ENCODE data around the gene CEP63.

Gene CEP63

GRCh38 chr3:134610432-134611385, 124.9 kb downstream of the CEP63 start:
- no peak for DNase-seq

DNA sequence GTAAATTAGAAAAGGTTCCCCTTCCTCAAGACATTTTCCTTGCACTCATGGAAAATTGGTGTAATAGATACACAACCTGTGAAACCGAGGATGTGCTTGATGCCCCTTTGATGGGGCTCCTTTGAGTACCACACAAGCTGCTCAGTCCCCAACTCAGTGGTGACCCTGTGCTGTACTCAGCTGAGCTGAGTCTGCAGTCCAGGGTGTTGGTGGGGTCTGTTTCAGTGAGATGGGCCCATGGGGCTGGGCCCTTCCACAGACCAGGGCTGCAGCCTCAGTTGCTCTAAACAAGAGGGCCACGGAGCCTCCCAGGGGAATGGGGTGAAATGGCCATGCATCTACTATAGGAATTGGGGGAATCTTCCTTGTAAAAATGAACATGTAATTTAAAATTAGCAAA, 125.7 kb downstream of the CEP63 start:
- DNase-seq, result no peak

DNA sequence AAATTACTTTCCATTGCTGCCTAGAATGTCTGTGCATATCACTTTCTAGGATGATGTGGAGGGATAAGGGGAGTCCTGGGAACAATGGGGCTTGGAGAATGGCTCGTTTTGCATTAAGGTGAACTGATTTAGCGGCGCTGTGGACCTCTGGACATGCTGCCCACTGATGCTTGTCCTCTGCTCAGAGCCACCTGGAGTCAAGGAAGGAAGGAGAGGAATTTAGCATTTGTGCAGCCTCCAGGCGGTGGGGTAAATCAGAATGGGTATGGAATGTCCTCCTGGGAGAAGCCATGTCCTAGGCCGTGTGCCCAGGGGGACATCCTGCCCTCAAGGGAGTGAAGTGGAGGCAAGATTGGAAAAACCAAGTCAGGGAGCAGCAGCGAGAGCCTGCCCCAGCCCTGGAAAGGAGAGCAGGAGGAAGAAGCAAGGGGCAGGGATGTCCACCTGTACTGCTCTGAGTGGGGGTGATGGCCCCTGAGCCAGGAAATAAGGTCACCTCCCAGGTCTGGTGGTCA, 127.2 kb downstream of the CEP63 start:
- DNase-seq, result no peak

DNA sequence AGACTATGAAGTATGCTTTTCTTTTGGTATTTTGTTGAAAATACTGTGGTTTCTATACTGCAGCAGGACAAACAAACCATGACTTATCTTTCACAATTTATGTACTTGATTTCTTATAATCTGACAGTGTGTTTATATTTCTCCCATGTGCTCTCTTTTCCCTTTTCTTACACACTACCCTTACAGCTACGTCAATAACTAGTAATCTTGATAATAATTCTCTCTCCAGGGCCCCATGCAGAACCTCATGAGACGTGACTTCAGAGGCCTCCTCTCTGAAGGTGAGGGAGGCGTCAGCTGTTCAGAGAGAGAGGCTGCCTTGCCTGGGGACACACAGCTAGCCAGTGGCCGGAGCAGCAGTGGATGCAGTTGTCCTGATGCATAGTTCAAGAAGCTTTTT, 129.1 kb downstream of the CEP63 start:
- DNase-seq, result no peak

DNA sequence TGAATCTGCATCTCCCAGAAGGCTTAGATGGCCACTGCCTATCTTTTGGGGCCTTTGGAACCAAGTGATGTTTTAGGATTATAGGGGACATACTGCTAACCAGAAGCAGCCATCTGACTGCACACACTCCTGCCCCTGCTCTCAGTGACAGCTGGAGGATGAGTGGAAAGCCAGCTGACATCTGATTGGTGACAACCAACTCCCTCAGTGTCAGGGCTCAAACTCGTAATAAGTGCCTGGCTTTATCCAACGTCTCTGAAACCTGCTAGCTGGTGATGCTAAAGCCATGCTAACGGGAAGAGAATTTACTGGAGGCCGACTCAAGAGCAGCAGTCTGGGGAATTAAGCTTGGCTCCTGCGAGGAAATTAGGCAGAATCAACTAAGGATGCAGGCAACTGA, 129.9 kb downstream of the CEP63 start:
- DNase-seq, result no peak

GRCh38 chr3:134617608-134618477, 132.0 kb downstream of the CEP63 start:
- DNase-seq, result no peak

DNA sequence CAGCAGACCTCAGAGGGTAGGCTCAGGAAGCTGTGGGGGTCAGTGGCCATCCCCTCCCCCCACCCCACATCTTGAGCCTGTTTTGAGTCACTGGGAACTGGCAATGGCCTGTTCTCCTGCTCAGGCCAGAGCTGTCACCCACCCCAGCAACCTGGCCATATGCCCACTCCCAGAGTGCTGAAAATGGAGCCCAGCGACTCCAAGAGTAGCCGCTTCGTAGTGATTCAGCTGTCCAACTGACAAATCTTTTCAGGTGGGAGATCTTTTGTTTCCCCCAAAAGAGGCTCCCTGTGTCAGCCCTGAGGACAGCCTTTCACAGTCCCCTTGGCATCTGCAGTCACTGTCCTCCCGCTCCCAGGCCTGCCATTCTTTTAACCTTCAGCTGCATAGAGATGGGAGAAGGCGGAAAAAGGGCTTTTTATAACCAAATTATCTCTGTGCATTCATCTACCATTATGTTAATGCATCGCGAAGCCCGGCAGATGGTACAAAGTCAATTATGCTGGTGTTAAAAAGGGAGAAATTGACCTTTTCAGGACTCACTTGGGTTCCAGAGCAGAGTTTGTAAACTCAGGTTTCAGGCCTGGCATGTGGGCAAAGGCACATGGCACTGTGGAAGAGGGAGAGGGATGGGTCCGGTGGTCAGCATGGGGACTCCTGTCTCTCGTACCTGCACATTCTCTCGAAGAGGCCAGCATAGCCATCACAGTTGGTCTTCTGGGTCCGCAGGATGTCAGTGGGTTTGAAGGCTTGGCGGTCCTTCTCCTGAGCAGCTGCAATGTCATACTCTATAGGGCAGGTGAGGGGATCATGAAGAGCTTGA, 132.8 kb downstream of the CEP63 start:
- DNase-seq, result no peak

DNA sequence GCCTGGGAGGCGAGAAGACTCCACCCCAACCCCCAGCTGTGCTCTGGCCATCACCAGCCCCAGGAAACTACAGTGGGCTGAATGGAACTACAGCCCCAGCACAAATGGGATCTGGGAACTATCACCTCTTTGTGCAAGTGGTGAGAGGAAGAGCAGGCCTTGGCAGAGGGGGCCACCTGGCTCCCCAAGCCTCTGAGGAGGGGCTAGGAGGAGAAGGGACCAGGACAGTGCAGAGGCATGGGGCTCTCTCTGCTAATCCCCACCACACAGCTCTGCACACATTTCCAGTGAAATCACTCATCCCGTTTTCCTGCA, 133.4 kb downstream of the CEP63 start:
- no peak for DNase-seq

DNA sequence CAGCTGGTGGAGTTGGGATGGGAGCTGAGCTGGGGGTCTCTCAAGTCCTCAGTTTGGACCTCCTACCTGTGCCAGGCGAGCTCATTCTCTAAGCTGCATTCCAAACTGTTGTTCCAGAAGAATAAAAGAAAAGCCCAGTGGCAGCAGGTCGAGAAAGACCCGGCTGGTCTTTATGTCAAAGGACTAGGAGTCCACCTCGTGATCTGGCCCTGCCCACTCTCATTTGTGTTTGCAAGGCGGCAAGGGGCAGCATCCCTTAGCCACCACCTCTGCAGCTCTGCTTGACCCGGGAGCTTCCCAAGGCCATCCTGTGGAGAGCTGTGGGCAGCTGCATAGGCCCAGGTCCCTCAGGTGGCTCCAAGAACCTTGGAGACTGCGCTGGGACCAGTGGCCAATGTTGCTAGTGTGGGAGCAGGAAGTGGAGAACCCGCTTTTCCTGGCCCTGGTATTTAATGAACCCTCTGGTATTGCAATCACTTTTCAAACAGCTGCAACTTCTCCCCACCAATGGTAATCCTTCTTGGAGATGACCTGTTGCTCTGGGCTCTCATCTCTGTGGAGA, 134.1 kb downstream of the CEP63 start:
- DNase-seq, result no peak

GRCh38 chr3:134620476-134621115, 134.7 kb downstream of the CEP63 start:
- DNase-seq, result no peak

DNA sequence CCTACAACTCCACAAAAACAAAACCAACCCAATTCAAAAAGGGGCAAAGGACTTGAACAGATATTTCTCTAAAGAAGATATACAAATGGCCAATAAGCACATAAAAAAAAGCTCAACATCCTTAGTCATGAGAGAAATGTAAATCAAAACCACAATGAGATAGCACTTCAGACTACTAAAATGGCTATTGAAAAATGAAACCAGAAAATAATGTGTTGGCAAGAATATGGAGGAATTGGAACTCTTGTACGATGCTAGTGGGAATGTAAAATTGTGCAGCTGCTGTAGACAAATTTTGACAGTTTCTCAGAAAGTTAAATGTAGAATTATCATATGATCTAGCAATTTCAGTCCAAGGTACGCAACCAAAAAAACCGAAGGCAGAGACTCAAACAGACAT, 136.0 kb downstream of the CEP63 start:
- peak; percentile 14 for DNase-seq

DNA sequence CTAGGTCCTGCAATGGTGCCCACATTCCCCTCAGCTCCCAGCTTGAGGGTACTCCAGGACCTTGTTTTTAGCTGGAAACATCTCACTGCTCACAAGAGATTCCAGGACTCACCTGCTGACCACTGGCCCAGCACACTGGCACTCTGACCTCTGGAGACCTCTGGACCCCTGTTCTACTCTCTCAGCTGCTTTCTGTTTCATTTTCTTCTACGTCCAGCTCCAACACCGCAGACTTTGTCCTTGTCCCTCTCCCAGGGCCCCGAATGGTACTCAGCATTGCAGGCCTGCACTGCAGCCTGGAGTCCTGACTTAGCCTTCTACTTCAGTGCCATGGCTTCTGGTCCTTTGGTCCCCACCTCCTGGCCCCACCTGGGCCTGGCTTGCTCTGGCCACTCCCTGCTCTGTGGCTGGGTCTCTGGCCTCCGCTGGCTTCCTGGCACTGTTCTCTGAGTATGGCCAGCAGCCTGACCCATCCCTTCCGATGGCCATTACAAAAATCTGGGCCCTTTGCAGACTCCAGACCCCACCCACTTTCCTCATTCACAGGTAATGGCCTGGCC, 137.0 kb downstream of the CEP63 start:
- DNase-seq, result no peak

GRCh38 chr3:134623615-134624245, 137.9 kb downstream of the CEP63 start:
- DNase-seq, result no peak

Measured in fibroblast of skin of scalp (primary cell).